Mononuclear cell (primary cell): Measurements from ENCODE around the gene CARNS1. TPM values are rescaled to one million over a fixed set of nuclear protein-coding genes. Genes with fewer than 3 reads are reported as not detected.

Experiments
- H3K27me3 ChIP-seq: 2 replicates; pipeline ENCODE4 v1.6.0; 2011; ENCODE audit warnings: low read length, control low read depth; ENCODE audit not compliant: insufficient read depth
- H3K4me1 ChIP-seq: 2 replicates; pipeline ENCODE4 v1.5.1; 2011; ENCODE audit warnings: mild to moderate bottlenecking, low read length, control low read depth; ENCODE audit not compliant: insufficient read depth
- H3K4me3 ChIP-seq: 2 replicates; pipeline ENCODE4 v1.5.1; 2011; ENCODE audit warnings: mild to moderate bottlenecking, low read length, moderate library complexity
- H3K9me3 ChIP-seq: 2 replicates; pipeline ENCODE4 v1.5.1; 2011; ENCODE audit warnings: low read depth, mild to moderate bottlenecking, control low read depth, low read length
- total RNA-seq: library from RNA; depleted of rRNA; stranded (reverse); fragments of >200 nt; gene quantifications from one replicate; pipeline ENCODE4 v1.2.3, GENCODE V29; 2012

Gene CARNS1
- total RNA-seq, 1 donor: 3.3 TPM

GRCh38 chr11:67373648-67374570, 41.6 kb upstream of the CARNS1 start:
- no peaks in the 10 kb centered on the region for H3K9me3 ChIP-seq
- no peaks in the 10 kb centered on the region for H3K27me3 ChIP-seq
- peaks cover 50% of the 10 kb centered on the region for H3K4me1 ChIP-seq
- H3K4me3 ChIP-seq: peak overlapping the region; percentile 58

GRCh38 chr11:67374571-67375281, 40.8 kb upstream of the CARNS1 start:
- Histone ChIP-seq H3K4me1 (peaks cover 50% of the 10 kb centered on the region), H3K4me3 (no peak overlapping the region), H3K27me3 (no peaks in the 10 kb centered on the region), H3K9me3 (no peaks in the 10 kb centered on the region)

- H3K4me1 ChIP-seq: peaks cover 50% of the 10 kb centered on the region
- H3K27me3 ChIP-seq: no peaks in the 10 kb centered on the region
- H3K4me3 ChIP-seq: no peak overlapping the region
- no peaks in the 10 kb centered on the region for H3K9me3 ChIP-seq
Observed at GRCh38 chr11:67375320-67376055, 40.0 kb upstream of the CARNS1 start.

- no peak overlapping the region for H3K4me3 ChIP-seq
- peaks cover 50% of the 10 kb centered on the region for H3K4me1 ChIP-seq
- no peaks in the 10 kb centered on the region for H3K9me3 ChIP-seq
- H3K27me3 ChIP-seq: no peaks in the 10 kb centered on the region
Observed at GRCh38 chr11:67376063-67376820, 39.2 kb upstream of the CARNS1 start.

GRCh38 chr11:67376873-67377808, 38.3 kb upstream of the CARNS1 start:
- H3K9me3 ChIP-seq: no peaks in the 10 kb centered on the region
- H3K4me3 ChIP-seq: no peak overlapping the region
- no peaks in the 10 kb centered on the region for H3K27me3 ChIP-seq
- peaks cover 50% of the 10 kb centered on the region for H3K4me1 ChIP-seq

GRCh38 chr11:67378544-67378943, 36.9 kb upstream of the CARNS1 start:
- H3K4me3 ChIP-seq: no peak overlapping the region
- no peaks in the 10 kb centered on the region for H3K27me3 ChIP-seq
- peaks cover 53% of the 10 kb centered on the region for H3K4me1 ChIP-seq
- H3K9me3 ChIP-seq: no peaks in the 10 kb centered on the region

GRCh38 chr11:67379061-67380058, 36.1 kb upstream of the CARNS1 start:
- no peaks in the 10 kb centered on the region for H3K27me3 ChIP-seq
- H3K4me3 ChIP-seq: no peak overlapping the region
- no peaks in the 10 kb centered on the region for H3K9me3 ChIP-seq
- H3K4me1 ChIP-seq: peaks cover 46% of the 10 kb centered on the region

- peaks cover 40% of the 10 kb centered on the region for H3K4me1 ChIP-seq
- no peaks in the 10 kb centered on the region for H3K9me3 ChIP-seq
- no peak overlapping the region for H3K4me3 ChIP-seq
- H3K27me3 ChIP-seq: no peaks in the 10 kb centered on the region
Observed at GRCh38 chr11:67381244-67381972, 34.1 kb upstream of the CARNS1 start.

GRCh38 chr11:67382276-67383136, 33.0 kb upstream of the CARNS1 start:
- H3K9me3 ChIP-seq: no peaks in the 10 kb centered on the region
- no peaks in the 10 kb centered on the region for H3K27me3 ChIP-seq
- H3K4me3 ChIP-seq: no peak overlapping the region
- H3K4me1 ChIP-seq: peaks cover 47% of the 10 kb centered on the region

- no peaks in the 10 kb centered on the region for H3K27me3 ChIP-seq
- no peak overlapping the region for H3K4me3 ChIP-seq
- H3K4me1 ChIP-seq: peaks cover 37% of the 10 kb centered on the region
- no peaks in the 10 kb centered on the region for H3K9me3 ChIP-seq
Observed at GRCh38 chr11:67384851-67385366, 30.6 kb upstream of the CARNS1 start.

GRCh38 chr11:67387069-67387468, 28.4 kb upstream of the CARNS1 start:
- Histone ChIP-seq H3K27me3 (no peaks in the 10 kb centered on the region), H3K9me3 (no peaks in the 10 kb centered on the region)

More at GRCh38 chr11:67387069-67387468, 28.4 kb upstream of the CARNS1 start:
- H3K4me3 ChIP-seq: no peak overlapping the region
- peaks cover 30% of the 10 kb centered on the region for H3K4me1 ChIP-seq
